ENCODE measurements around the gene SLC22A5.

SLC22A5 gene

DNA sequence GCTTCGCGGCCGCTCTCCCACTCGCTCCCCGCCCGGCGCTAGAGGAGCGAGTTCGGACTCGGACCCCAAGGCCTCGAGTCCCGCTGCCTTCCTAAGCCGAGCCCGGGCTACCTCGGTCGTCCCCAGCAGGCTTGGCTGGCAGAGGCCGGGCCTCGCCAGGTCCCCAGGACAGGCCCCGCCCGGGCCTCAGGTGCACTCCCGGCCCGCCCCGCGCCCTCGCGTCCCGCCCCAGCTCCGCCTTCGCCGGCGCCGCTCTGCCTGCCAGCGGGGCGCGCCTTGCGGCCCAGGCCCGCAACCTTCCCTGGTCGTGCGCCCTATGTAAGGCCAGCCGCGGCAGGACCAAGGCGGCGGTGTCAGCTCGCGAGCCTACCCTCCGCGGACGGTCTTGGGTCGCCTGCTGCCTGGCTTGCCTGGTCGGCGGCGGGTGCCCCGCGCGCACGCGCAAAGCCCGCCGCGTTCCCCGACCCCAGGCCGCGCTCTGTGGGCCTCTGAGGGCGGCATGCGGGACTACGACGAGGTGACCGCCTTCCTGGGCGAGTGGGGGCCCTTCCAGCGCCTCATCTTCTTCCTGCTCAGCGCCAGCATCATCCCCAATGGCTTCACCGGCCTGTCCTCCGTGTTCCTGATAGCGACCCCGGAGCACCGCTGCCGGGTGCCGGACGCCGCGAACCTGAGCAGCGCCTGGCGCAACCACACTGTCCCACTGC is at the start of gene SLC22A5:
Gene SLC22A5, plus strand, starts transcription at position 237 of the 707 bp plus-strand sequence. Its CDS starts 263 bp downstream, at position 500.
- peak; percentile 43 to 48 for DNase-seq (ENCODE audit: extremely low read depth in 1 of 2, low read depth in 1 of 2)

DNA sequence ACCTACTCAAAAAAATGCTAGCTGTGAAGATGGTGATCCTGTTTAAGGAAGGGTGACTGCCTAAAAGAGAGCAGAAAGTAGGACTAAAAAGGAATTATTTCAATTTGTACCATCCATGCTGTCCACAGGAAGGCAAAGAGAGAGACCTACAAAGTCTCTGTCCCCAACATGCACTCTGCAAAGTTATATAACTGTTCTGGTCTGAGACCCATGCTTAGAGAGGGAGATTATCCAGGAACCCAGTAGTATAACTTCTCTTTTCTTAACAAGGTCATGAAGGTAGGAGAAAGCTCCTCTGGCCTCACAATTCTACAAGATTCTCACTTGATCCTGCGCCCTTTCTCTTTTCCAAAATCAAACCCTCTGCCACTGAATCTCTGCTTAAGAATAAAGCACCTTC is 49.5 kb upstream of the SLC22A5 start:
- DNase-seq (ENCODE audit: extremely low read depth in 1 of 2, low read depth in 1 of 2): no peak

DNA sequence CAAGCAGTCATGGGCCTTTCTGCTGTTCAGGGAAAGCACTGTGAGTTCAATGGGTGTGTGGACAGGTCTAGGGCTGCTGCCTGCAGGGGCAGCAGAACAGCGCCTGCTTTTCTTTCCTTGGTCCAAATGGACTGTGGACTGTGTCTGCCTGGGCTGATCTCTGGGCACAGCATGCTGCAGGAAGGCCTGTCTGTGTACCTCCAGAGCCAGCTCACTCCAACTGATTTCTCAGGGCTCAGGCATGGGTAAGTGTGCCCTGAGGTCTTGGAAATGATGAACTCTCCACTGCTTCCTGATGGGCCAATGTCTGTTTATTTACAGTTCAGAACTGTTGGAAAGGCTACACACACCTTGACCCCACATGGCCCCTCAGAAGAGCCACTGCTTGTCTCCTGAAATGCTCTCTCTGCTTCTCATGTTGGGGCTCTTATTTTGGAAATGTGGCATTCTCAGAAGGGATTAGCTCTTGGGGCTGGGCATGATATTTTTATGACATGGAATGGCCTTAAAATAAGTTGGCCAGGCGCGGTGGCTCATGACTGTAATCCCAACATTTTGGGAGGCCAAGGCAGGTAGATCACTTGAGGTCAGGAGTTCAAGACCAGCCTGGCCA is 48.3 kb upstream of the SLC22A5 start:
- no peak for DNase-seq (ENCODE audit: extremely low read depth in 1 of 2, low read depth in 1 of 2)

DNA sequence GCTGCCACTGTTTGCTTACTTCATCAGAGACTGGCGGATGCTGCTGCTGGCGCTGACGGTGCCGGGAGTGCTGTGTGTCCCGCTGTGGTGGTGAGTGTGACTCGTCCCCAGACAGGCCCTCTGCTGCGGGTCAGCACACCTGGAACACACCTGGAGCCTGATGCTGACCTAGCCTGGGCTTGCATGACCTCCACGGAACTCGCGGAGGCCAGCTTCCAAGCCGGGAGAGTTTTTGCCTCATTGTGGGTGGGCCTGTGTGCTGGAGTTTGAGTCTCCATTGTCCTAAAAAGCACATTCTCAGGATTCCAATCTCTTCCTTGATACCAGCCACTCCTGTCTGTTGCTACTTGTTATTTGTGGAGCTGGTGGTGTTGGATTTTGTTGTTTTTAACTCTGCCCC is 47.2 kb upstream of the SLC22A5 start:
- DNase-seq (ENCODE audit: extremely low read depth in 1 of 2, low read depth in 1 of 2): no peak

DNA sequence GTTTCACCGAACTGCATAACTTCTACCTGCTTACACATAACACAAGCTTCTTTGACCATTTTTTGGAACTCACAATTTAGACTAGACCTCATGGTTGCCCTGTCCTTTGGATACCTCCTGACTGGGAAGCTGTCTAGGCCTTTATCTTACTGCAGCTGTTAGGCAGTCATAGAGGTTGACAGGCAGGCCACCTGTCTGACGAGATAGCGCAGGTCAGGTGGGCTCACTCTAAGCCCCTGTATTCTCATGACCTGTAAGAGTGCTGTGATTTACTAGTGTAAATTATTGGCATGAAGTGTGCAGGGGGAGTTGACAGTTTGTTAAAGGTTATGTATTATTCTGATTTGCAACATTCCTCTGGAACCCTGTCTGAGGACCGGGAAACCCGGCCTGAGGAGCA is 46.3 kb upstream of the SLC22A5 start:
- no peak for DNase-seq (ENCODE audit: extremely low read depth in 1 of 2, low read depth in 1 of 2)

DNA sequence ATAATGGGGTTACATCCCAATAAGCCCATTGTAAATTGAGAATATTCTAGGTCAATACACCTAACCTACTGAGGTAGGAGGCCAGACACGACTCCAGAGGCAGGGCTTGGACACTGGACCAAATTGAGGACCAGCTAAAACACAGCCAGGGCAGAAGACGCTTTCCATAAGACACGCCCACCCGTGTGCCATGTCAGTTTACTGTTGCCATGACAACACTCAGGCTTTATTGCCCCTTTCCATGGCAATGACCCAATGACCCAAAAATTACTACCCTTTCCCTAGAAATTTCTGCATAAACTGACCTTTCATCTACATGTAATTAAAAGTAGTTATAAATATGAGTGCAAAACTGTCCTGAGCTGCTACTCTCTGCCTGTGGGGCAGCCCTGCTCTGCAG is 43.8 kb upstream of the SLC22A5 start:
- DNase-seq (ENCODE audit: extremely low read depth in 1 of 2, low read depth in 1 of 2): no peak

DNA sequence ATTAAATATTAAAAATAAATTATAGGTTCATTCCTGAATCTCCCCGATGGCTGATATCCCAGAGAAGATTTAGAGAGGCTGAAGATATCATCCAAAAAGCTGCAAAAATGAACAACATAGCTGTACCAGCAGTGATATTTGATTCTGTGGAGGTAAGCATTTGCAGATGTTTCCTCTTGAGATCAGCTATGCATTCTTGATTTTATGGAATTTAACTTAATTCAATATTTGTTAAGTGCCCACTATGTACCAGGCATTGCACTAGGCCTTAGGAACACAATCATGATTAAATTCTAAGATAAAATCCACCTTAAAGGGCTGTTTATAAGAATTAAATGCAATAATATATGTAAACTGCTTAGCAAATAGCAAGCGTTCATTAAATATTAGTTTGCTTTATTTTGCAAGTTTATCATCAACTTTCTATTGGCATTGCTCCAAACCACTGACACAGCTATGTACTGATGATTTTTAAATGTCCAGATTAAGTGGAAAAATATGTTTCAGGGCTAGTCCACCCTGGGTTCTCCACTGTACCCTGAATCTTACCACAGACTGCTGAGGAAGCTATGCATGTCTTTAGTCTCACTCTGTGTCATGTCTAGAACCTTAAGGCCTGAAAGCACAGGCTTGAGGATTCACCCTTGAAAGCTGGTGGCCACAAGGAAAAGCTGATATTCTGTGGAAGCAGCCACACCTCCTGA is 42.1 kb upstream of the SLC22A5 start:
- DNase-seq (ENCODE audit: extremely low read depth in 1 of 2, low read depth in 1 of 2): no peak

DNA sequence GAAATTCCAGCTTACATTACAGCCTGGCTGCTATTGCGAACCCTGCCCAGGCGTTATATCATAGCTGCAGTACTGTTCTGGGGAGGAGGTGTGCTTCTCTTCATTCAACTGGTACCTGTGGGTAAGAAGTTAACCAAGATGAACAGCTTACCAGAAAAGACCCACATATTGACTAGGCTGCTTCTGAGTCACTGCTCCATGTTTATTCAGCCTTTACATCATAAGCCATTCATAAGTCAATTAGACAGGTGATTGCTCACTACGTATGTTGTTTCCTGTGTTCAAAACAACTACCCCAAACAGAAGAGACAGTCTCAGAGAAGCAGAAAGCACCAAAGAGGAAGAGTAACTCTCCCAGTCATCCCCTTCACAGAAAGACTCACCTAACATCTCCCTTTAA is 34.7 kb upstream of the SLC22A5 start:
- DNase-seq (ENCODE audit: extremely low read depth in 1 of 2, low read depth in 1 of 2): no peak

DNA sequence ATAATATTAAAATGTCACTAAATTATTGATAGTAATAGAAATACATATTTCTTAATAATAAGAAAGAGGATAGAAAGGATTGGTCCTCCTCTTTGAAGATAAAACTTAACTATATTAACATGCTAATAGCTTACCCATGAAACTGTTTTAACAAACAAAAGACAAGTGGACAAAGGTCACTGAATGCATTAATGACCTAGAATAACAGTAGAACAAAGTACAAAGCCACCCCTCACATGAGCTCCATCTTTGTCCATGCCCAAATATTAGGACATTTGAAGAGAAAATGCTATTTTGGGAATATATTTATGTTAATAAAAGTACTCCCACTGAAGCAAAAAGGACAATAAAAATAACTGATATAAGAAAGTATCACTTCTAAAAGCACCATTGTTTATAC is 34.1 kb upstream of the SLC22A5 start:
- no peak for DNase-seq (ENCODE audit: extremely low read depth in 1 of 2, low read depth in 1 of 2)

DNA sequence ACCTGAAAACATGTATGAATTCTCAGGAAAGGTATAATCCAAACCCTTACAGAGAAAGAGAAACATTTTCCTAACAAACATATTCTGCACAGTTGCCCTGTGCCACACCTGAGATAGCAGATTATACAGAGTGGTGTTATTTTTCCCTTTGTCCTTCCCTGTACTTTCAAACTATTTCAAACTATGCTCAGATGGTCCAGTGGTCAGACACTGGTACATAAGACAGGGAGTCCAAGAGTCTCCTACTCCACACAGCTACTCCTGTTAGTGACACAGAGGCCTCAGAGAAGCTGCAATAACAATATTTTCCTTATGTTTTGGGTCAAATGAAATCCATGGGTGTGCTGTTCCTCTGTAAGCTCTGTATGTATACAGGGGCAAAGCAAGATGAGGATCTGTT is 30.0 kb upstream of the SLC22A5 start:
- DNase-seq (ENCODE audit: extremely low read depth in 1 of 2, low read depth in 1 of 2): no peak

DNA sequence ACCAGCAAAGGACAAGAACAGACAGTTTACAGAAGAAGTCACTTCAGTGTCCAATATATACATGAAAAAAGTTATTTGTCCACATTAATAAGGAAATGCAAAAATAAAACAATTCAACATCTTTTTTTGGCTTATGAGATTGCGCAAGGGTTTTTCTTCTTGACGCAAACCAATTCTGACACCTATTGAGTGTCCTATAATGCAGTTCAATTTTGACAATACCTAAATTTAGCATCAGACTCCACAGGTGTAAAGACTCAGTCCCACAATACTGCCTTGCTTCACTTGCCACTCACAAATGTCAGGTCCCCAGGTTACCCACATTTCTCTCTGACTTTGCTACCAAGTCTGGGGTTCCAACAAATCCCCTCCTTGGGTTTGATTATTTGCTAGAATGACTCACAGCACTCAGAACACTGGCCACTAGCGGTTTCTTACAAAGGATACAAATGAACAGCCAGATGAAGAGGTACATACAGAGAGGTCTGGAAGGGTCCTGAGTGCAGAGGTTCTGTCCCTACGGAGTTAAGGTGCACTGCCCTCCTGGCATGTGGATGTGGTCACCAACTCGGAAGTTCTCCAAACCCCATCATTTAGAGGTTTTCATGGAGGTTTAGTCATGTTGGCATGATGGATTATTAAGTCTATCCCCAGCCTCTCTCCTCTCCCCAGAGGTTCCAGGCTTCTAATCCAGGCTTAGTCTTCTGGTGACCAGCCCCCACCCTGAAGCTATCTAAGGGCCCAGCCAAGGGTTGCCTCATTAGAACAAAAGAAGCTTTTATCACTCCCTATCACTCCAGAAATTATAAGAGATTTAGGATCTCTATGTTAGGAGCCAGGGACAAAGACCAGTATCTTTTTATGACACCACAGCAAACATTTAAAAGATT is 27.0 kb upstream of the SLC22A5 start:
- DNase-seq (ENCODE audit: extremely low read depth in 1 of 2, low read depth in 1 of 2): no peak

DNA sequence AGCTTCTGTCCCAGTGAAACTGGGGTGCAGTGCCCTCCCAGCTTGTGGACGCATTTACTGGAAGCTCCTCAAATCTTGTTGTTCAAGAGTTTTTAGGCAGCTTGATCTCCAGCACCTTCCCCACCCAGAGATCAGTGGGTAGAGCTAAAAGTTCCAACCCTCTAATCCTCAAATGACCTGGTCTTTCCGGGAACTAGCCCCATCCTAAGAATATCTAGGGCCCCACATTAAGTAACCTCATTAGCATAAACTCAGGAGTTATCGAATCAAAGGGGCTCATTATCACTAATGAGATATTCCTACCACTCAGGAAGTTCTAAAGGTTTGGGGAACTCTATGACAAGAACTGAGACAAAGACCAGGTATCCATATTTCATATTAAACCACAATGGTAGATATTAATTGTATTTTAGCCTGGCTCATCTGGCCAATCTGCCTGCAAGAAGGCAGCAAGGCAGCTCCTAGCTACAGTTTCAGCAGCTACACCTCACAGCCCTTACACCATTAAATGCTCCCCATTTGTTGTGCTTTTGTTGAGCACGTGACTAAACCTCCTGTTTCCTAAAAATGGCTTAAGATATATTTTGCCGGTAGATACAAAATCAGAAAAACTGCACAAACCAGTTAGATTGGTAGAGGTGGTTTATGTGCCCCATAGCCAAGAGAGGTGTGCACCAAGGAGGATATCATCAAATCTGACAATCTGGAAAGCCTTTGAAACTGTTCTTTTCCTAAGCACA is 24.6 kb upstream of the SLC22A5 start:
- DNase-seq (ENCODE audit: extremely low read depth in 1 of 2, low read depth in 1 of 2): no peak

DNA sequence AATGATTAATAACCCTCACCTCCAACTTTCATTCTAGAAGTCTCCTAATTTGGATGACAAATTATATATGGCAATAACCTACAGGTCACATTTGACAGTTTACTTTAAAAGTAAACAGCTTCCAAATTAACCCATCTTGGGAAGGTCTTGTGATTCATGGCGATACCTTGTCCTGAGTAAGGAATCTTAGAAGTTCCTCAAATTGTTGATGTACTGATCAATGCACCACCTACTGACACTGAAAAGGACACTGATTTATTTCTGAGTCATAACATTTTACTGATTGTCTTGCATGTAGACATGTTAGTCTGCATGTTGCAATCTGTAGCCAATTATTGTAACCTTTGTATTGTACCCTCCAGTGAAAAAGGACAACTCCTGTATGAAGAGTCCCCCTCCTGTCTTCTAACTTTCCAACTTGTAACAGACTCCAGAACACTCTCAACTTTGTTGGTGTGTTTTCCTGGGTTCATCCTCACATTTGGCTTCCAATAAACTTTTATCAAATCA is 16.0 kb upstream of the SLC22A5 start:
- no peak for DNase-seq (ENCODE audit: extremely low read depth in 1 of 2, low read depth in 1 of 2)

DNA sequence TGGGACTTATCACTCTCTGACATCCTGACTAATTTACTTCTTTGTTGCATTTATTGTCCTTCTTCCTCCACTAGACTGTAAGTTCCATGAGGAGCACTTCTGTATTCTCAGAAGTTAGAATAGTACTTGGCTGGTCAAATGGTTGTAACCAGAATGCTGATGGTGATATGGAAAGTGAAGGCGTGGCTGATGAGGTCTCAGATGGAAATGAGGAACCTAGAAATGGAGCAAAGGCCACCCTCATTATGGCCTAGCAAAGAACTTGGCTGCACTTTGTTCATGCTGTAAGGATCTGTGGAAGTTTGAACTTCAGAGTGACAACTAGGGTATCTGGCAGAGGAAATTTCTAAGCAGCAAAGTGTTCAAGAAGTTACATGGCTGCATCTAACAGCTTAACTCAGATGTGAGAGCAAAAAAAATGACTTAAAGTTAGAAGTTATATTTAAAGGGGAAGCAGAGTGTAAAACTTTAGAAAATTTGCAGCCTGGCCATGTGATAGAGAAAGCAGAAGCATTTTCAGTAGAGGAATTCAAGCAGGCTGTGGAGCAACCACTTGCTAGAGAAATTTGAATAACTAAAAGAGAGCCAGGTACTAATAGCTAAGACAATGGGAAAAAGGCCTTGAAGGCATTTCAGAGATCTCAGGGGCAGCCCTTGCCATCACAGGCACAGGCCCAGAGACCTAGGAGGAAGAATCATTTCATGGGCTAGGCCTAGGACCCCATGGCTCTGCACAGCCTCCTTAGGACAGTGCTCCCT is 14.9 kb upstream of the SLC22A5 start:
- no peak for DNase-seq (ENCODE audit: extremely low read depth in 1 of 2, low read depth in 1 of 2)

DNA sequence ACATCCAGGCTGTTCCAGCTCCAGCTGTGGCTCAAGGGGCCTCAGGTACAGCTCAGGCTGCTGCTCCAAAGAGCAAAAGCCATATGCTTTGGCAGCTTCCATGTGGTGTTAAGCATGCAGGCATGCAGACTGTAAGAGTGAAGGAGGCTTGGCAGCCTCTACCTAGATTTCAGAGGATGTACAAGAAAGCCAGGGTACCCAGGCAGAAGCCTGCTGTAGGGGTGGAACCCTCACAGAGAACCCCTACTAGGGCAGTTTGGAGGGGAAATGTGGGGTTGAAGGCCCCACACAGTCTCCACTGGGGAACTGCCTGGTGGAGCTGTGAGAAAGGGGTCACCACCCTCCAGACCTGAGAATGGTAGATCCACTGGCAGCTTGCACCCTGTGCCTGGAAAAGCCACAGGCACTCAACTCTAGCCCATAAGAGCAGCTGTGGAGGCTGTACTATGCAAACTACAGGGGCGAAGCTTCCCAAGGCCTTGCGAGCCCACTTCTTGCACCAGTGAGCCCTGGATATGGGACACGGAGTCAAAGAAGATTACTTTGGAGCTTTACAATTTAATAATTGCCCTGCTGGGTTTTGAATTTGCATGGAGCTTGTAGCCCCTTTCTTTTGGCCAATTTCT is 14.3 kb upstream of the SLC22A5 start:
- DNase-seq (ENCODE audit: extremely low read depth in 1 of 2, low read depth in 1 of 2): no peak

DNA sequence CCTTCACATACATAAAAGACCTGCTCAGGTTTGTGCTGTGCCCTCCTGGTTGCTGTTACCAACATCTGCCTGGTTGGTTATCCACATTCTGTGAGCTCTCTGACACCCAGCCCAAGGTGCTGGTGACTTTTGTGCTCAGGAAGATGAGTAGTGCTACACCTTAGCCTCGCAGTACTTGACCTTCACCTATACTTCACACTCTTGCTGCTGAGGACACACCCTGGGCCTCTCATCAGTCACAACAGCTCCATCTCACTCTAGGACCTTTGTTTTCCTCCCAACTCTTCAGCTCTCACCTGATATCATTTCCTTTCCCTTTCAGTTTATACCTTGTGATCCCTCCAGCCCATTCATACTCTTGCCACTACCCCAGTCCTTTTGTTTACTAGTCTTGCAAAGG is 10.7 kb upstream of the SLC22A5 start:
- no peak for DNase-seq (ENCODE audit: extremely low read depth in 1 of 2, low read depth in 1 of 2)

DNA sequence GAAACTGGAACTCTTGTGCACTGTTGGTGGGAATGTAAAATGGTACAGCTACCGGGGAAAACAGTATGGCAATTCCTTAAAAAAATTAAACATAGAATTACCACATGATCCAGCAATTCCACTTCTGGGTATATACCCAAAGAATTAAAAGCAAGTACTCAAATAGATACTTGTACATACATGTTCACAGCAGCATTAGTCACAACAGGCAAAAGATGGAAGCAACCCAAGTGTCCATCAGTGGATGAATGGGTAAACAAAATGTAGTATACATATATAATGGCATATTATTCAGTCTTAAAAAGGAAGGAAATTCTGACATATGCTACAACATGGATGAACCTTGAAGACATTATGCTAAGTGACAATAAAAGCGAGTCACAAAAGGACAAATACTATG is 7.4 kb upstream of the SLC22A5 start:
- no peak for DNase-seq (ENCODE audit: extremely low read depth in 1 of 2, low read depth in 1 of 2)

DNA sequence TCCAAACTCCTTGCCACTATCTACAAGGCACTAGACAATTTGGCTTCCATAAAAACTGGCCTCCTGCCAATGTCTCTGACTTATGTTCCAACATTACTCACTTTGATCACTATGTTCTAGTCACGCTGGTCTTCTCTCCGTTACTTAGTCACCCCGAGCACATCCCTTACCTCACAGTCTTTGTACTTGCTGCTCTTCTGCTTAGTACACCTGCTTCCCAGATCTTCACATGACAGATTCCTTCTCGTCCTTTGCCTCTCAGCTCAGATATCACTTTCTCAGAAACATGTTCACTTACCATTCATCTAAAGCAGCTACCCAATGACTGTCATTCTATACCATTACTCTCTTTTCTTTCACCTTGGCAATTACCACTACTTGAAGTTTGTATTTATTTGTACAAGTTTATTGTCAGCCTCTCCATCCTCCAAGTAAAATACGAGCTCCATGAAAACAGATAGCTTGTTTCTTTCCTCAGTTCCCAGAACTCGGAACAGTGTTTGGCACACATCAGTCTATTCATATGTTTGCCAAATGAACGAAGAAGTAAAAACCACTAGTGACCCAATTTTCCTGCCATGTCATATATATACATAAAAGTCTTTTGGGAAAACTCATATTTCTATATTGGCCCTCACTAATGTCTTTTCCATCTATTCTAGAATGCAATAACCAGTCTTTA is 5.9 kb upstream of the SLC22A5 start:
- DNase-seq (ENCODE audit: extremely low read depth in 1 of 2, low read depth in 1 of 2): no peak

DNA sequence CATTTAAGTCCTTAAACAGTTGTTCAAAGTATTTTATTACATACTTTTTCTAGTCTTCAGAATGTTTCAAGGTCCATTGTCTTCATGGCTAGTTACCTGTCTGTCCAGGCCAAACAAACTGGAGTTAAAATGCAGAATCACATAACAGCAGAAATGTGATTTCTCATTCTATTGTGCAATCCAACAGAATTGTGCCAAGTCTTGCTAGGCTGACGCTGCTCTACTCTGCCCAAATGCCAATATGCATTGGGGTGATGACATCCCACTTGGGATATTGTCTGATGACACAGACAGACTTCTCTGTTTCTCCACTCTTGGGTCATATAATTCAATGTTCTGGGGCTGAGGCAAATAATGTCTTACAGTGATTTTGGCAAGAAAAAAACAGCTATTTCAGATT is 5.2 kb upstream of the SLC22A5 start:
- DNase-seq (ENCODE audit: extremely low read depth in 1 of 2, low read depth in 1 of 2): no peak
